Measurements from ENCODE around the gene FRY.

Gene FRY

GRCh38 chr13:32330441-32330840, 298.9 kb downstream of the FRY start:
- Histone ChIP-seq H3K36me3 (peaks cover 68% of the 10 kb centered on the region), H4K20me1 (no peaks in the 10 kb centered on the region), H3K4me3 (no peak overlapping the region), H3K27me3 (no peaks in the 10 kb centered on the region), H3K4me1 (no peaks in the 10 kb centered on the region), H3K4me2 (no peak overlapping the region), H3K9me3 (peaks cover 4% of the 10 kb centered on the region; the same call in 1 of the 2 replicates), H3K9ac (no peak overlapping the region), H3K27ac (no peak overlapping the region)
- TF ChIP-seq Cebpa-rat (IDR thresholded peaks at IDR 0.05) = no peak

- Histone ChIP-seq H3K4me2 (no peak overlapping the region), H3K9me3 (peaks cover 10% of the 10 kb centered on the region; the same call in 1 of the 2 replicates), H3K27ac (no peak overlapping the region), H3K4me3 (no peak overlapping the region), H3K27me3 (no peaks in the 10 kb centered on the region), H3K4me1 (no peaks in the 10 kb centered on the region), H4K20me1 (no peaks in the 10 kb centered on the region), H3K36me3 (peaks cover 71% of the 10 kb centered on the region), H3K9ac (no peak overlapping the region)
- no peak for TF ChIP-seq Cebpa-rat (IDR thresholded peaks at IDR 0.05)
These were observed 303.1 kb downstream of the FRY start for GRCh38 chr13:32334671-32335070.

DNA sequence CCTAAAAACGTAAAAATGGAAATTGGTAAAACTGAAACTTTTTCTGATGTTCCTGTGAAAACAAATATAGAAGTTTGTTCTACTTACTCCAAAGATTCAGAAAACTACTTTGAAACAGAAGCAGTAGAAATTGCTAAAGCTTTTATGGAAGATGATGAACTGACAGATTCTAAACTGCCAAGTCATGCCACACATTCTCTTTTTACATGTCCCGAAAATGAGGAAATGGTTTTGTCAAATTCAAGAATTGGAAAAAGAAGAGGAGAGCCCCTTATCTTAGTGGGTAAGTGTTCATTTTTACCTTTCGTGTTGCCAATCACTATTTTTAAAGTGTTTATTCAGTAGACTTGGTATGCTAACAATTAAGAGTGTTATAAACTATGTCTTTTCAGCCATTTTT, 309.3 kb downstream of the FRY start:
- H4K20me1 ChIP-seq = no peaks in the 10 kb centered on the region
- no peak overlapping the region for H3K27ac ChIP-seq
- no peaks in the 10 kb centered on the region for H3K27me3 ChIP-seq
- H3K9me3 ChIP-seq = peaks cover 15% of the 10 kb centered on the region
- no peak for TF ChIP-seq Cebpa-rat (IDR thresholded peaks at IDR 0.05)
- H3K4me2 ChIP-seq = no peak overlapping the region
- H3K4me3 ChIP-seq = no peak overlapping the region
- H3K36me3 ChIP-seq = peaks cover 32% of the 10 kb centered on the region
- H3K4me1 ChIP-seq = no peaks in the 10 kb centered on the region
- H3K9ac ChIP-seq = no peak overlapping the region

- Histone ChIP-seq H4K20me1 (no peaks in the 10 kb centered on the region), H3K4me3 (no peak overlapping the region), H3K27me3 (no peaks in the 10 kb centered on the region), H3K9ac (no peak overlapping the region), H3K9me3 (peaks cover 6% of the 10 kb centered on the region; the same call in 1 of the 2 replicates), H3K36me3 (peaks cover 45% of the 10 kb centered on the region), H3K4me2 (no peak overlapping the region), H3K27ac (no peak overlapping the region), H3K4me1 (no peaks in the 10 kb centered on the region)
- no peak for TF ChIP-seq Cebpa-rat (IDR thresholded peaks at IDR 0.05)
These were observed 316.1 kb downstream of the FRY start for GRCh38 chr13:32347651-32348050.
